ENCODE results near the gene PNISR.

DNA sequence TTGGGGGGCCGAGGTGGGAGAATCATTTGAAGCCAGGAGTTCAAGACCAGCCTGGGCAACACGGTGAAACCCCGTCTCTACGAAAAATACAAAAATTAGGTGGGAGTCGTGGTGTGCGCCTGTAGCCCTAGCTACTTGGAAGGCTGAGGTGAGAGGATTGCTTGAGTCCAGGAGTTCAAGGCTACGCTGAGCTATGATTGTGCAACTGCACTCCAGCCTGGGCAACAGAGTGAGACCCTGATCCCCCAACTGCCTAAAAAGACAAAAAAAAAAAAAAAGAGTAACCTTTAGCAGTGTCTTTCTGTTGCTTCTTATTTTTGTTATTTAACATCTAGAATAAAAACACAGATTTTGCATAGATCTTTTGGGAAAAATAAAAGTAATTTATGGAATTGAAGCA lies 18.0 kb downstream of the PNISR start:
- no peak for TF ChIP-seq CTCF (IDR thresholded peaks at IDR 0.05)
- TF ChIP-seq EZH2 (IDR thresholded peaks at IDR 0.05) = no peak
